Activated CD4-positive, alpha-beta memory T cell treated with anti-CD3 and anti-CD28 coated beads for 36 hours (primary cell): Measurements from ENCODE around the gene ZYG11B. TPM values are rescaled to one million over a fixed set of nuclear protein-coding genes. Genes with fewer than 3 reads are reported as not detected.
"Not testable (repeated sequence)": the region's sequence is repeated elsewhere in the genome, so short reads cannot be mapped to it uniquely, and the experiment has no call there.

Source experiments
- CTCF ChIA-PET: fragments of 350-600 bp; sonication (Branson Sonifier 250); formaldehyde crosslinking; loops from one replicate; lab custom pipeline; 2021; ENCODE audit warnings: antibody characterized with exemption, inconsistent platforms; lab: Charles Lee
- POLR2A ChIA-PET: fragments of 350-600 bp; sonication (Branson Sonifier 250); formaldehyde crosslinking; loops from one replicate; lab custom pipeline; 2021; ENCODE audit warnings: antibody characterized with exemption; lab: Charles Lee
- DNase-seq: peaks from one replicate; pipeline ENCODE4 v3.0.0-alpha.2; 2020
- H3K27ac Mint-ChIP-seq: one replicate; pipeline ENCODE4 v1.8.0; 2021; ENCODE audit warnings: mixed read lengths
- H3K27me3 Mint-ChIP-seq: one replicate; pipeline ENCODE4 v1.8.0; 2021; ENCODE audit warnings: mixed read lengths
- H3K36me3 Mint-ChIP-seq: one replicate; pipeline ENCODE4 v1.8.0; 2021; ENCODE audit warnings: mixed read lengths
- H3K4me1 Mint-ChIP-seq: one replicate; pipeline ENCODE4 v1.8.0; 2021; ENCODE audit warnings: low read depth, mixed read lengths
- H3K4me3 Mint-ChIP-seq: one replicate; pipeline ENCODE4 v1.8.0; 2021; ENCODE audit warnings: mild to moderate bottlenecking, mixed read lengths
- H3K9me3 Mint-ChIP-seq: one replicate; pipeline ENCODE4 v1.8.0; 2021; ENCODE audit warnings: mixed read lengths
- intact Hi-C: fragments of 100-400 bp; cut with micrococcal nuclease; formaldehyde crosslinking; loops from one replicate; pipeline ENCODE4 v1.15.1; 2023
- total RNA-seq, 2 experiments: library from RNA; stranded (reverse); gene quantifications; one replicate each; pipeline ENCODE4 v1.2.3, GENCODE V29; 2021

ZYG11B gene
- total RNA-seq = 10 to 100 TPM; 14.2 to 14.8 TPM

- intact Hi-C loops = loop anchor here (1.0 to 2.0 kb wide), 2 partner anchors 23 to 470 kb away; partner anchors contain the start of gene CPT2
- peak; percentile 94 for DNase-seq
- Mint-ChIP-seq H3K4me3 (peak within 1 kb of the TSS; percentile 81), H3K27ac (peak within 1 kb of the TSS; percentile 77), H3K27me3 (no peaks in the 10 kb centered on the region), H3K4me1 (peaks cover 29% of the 10 kb centered on the region), H3K9me3 (no peaks in the 10 kb centered on the region), H3K36me3 (no peaks in the 10 kb centered on the region)
- POLR2A ChIA-PET = interaction anchor here (0.6 to 1.7 kb wide), 8 partner anchors 23 to 360 kb away, joined by 3 to 5 read pairs (median 3); partner anchors contain the start of genes CC2D1B, ORC1, PRPF38A and ZYG11A
- CTCF ChIA-PET = interaction anchor here (0.6 to 2.4 kb wide), 5 partner anchors 12 to 91 kb away, joined by 3 to 10 read pairs (median 4); no protein-coding TSS in a partner anchor
Measured at GRCh38 chr1:52726265-52727113, at the start of gene ZYG11B. TSS of gene ZYG11B (plus strand) at chr1:52726453. CDS start at chr1:52726654, 201 bp downstream.

DNA sequence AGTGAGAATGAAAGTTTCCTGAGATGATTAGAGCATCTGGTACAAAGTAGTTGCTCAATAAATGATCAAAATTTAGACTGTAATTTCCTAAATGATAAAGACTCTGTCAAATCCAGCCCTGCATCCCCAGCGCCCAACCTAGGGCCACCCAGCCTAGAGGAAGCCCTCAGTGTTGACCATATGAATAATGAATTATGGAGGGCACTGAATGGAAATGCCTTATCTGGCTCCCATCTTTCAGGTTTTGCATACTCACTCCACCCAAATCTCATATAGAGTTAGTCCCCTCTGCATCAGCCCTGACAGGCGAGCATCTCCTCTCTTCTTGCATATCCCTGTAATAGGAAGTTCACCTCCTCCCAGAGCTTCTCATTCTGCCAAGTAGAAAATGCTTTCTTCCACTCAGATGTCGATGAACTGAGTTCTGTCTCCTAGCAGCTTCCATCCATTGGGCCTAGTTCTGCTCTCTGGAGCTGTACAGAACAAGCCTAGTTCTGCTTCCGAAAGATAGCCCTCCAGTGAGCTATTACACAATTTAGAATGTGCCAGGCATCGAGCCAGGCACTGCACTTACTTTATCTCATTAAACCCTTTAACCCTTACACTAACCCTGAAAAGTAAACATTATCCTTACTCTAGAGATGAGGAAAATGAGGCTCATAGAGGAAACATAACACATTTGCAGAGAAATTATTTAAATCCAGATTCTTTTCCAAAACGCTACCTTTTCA lies 49.0 kb upstream of the ZYG11B start:
- H3K4me3 Mint-ChIP-seq = no peak overlapping the region
- no peaks in the 10 kb centered on the region for H3K27me3 Mint-ChIP-seq
- peaks cover 9% of the 10 kb centered on the region for H3K4me1 Mint-ChIP-seq
- no peaks in the 10 kb centered on the region for H3K9me3 Mint-ChIP-seq
- intact Hi-C loops = no loop called here
- H3K36me3 Mint-ChIP-seq = no peaks in the 10 kb centered on the region
- H3K27ac Mint-ChIP-seq = no peak overlapping the region
- POLR2A ChIA-PET = no interaction called here
- CTCF ChIA-PET = interaction anchor here (1.4 kb wide), 1 partner anchor 10 kb away, joined by 5 read pairs; no protein-coding TSS in a partner anchor
- DNase-seq = no peak

- no peaks in the 10 kb centered on the region for H3K27me3 Mint-ChIP-seq
- H3K9me3 Mint-ChIP-seq = no peaks in the 10 kb centered on the region
- intact Hi-C loops = no loop called here
- peaks cover 8% of the 10 kb centered on the region for H3K36me3 Mint-ChIP-seq
- no peak overlapping the region for H3K4me3 Mint-ChIP-seq
- ChIA-PET POLR2A (no interaction called here), CTCF (no interaction called here)
- DNase-seq = no peak
- no peak overlapping the region for H3K27ac Mint-ChIP-seq
- peaks cover 6% of the 10 kb centered on the region for H3K4me1 Mint-ChIP-seq
Measured at GRCh38 chr1:52679048-52679447, 47.2 kb upstream of the ZYG11B start.

GRCh38 chr1:52679498-52679897 lies 46.8 kb upstream of the ZYG11B start:
- intact Hi-C loops = no loop called here
- Mint-ChIP-seq H3K36me3 (peaks cover 8% of the 10 kb centered on the region), H3K4me1 (peaks cover 3% of the 10 kb centered on the region), H3K9me3 (no peaks in the 10 kb centered on the region), H3K4me3 (no peak overlapping the region), H3K27ac (peak overlapping the region; percentile 18), H3K27me3 (no peaks in the 10 kb centered on the region)
- CTCF ChIA-PET = no interaction called here
- DNase-seq = no peak
- POLR2A ChIA-PET = no interaction called here

DNA sequence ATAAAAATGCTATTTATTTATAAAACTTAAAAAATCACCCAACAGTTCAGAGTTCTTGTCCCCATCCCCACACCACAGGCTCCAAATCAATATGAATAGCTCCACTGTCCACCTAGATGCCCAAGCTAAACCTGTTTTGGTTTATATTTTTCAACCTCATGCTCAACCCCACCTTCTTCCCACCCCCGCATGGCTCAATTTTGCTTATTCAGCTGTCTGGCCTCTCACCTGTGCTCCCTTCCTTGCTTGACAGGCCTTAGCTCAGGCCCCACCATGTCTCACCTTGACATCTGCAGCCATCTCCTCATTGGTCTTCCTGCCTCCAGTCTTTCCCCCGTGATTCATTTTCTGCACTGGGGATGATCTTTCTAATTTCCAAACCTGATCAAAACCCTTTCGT lies 45.9 kb upstream of the ZYG11B start:
- Mint-ChIP-seq H3K4me3 (no peak overlapping the region), H3K27me3 (no peaks in the 10 kb centered on the region), H3K9me3 (no peaks in the 10 kb centered on the region), H3K36me3 (peaks cover 11% of the 10 kb centered on the region), H3K27ac (peak overlapping the region; percentile 40), H3K4me1 (peaks cover 3% of the 10 kb centered on the region)
- no peak for DNase-seq
- intact Hi-C loops = no loop called here
- ChIA-PET CTCF (no interaction called here), POLR2A (no interaction called here)

GRCh38 chr1:52681136-52681535 lies 45.1 kb upstream of the ZYG11B start:
- ChIA-PET CTCF (no interaction called here), POLR2A (no interaction called here)
- peaks cover 6% of the 10 kb centered on the region for H3K4me1 Mint-ChIP-seq
- no peak overlapping the region for H3K4me3 Mint-ChIP-seq
- no peak overlapping the region for H3K27ac Mint-ChIP-seq
- intact Hi-C loops = no loop called here
- no peaks in the 10 kb centered on the region for H3K9me3 Mint-ChIP-seq
- H3K36me3 Mint-ChIP-seq = peaks cover 13% of the 10 kb centered on the region
- no peaks in the 10 kb centered on the region for H3K27me3 Mint-ChIP-seq
- no peak for DNase-seq

DNA sequence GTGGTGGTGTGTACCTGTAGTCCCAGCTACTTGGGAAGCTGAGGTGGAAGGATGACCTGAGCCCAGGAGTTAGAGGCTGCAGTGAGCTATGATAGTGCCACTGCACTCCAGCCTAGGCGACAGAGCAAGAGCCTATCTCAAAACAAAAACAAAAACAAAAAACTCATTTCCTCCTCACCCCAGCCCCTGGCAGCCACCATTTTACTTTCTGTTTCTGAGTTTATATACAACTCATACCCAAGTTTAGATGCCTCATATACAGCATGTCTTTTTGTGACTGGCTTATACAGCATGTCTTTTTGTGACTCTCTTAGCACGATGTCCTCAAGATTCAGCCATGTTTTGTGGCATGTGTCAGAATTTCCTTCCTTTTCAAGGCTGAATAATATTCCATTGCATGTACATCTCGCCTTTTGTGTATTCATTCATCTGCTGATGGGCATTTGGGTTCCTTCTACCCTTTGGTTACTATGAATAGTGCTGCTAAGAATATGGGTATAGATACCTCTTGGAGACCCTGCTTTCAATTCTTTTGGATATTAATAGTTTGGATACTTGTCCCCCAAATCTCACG lies 42.8 kb upstream of the ZYG11B start:
- intact Hi-C loops = no loop called here

DNA sequence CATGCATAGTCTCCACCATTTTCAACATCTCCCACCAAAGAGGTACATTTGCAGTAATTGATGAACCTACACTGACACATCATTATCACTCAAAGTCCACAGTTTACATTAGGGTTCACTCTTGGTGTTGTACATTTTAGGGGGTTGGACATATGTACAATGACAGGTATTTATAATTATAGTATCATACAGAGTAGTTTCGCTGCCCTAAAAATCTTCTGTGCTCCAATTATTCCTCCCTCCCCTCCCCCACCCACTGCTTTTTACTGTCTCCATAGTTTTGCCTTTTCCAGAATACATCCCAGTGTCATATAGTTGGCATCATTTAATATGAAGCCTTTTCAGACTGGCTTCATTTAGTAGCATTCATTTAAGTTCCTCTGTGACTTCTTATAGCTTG lies 41.7 kb upstream of the ZYG11B start:
- CTCF ChIA-PET = interaction anchor here (1.6 to 5.0 kb wide), 2 partner anchors 280 to 318 kb away, joined by 7 to 40 read pairs; partner anchors contain the start of genes CC2D1B, ORC1 and PRPF38A
- Mint-ChIP-seq H3K9me3 (no peaks in the 10 kb centered on the region), H3K36me3 (peaks cover 27% of the 10 kb centered on the region), H3K27me3 (no peaks in the 10 kb centered on the region), H3K4me3 (no peak overlapping the region), H3K4me1 (peaks cover 6% of the 10 kb centered on the region), H3K27ac (no peak overlapping the region)
- no peak for DNase-seq
- POLR2A ChIA-PET = no interaction called here
- intact Hi-C loops = no loop called here

More for the DNA sequence above, 42.8 kb upstream of the ZYG11B start:
- no peak for DNase-seq
- POLR2A ChIA-PET = no interaction called here
- peak overlapping the region; percentile 28 for H3K27ac Mint-ChIP-seq
- no peaks in the 10 kb centered on the region for H3K27me3 Mint-ChIP-seq
- no peaks in the 10 kb centered on the region for H3K9me3 Mint-ChIP-seq
- CTCF ChIA-PET = interaction anchor here (5.0 kb wide), 1 partner anchor 279 kb away, joined by 40 read pairs; the partner anchor contains the start of genes ORC1 and PRPF38A
- H3K4me3 Mint-ChIP-seq = no peak overlapping the region
- peaks cover 26% of the 10 kb centered on the region for H3K36me3 Mint-ChIP-seq
- H3K4me1 Mint-ChIP-seq = peaks cover 6% of the 10 kb centered on the region

DNA sequence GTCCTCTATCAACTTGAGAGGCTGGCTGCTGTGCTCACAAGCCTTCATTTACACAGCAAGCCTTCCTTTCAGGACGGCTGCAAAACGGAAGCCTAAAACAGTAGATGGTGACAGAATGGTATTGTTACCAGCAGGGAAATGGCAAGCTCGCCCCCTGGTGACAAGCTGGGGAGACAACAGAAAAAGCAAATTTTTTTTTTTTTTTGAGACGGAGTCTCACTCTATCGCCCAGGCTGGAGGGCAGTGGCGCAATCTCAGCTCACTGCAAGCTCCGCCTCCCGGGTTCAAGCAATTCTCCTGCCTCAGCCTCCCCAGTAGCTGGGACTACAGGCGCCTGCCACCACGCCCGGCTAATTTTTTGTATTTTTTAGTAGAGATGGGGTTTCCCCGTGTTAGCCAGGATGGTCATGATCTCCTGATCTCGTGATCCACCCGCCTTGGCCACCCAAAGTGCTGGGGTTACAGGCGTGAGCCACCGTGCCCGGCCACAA lies 39.9 kb upstream of the ZYG11B start:
- intact Hi-C loops = loop anchor here (1.0 to 5.0 kb wide), 6 partner anchors 50 to 559 kb away; partner anchors contain the start of genes CC2D1B, ORC1, PRPF38A and ZFYVE9
- Mint-ChIP-seq H3K27ac (peak overlapping the region; percentile 72), H3K36me3 (peaks cover 31% of the 10 kb centered on the region)
- ChIA-PET CTCF (interaction anchor here (0.6 to 5.0 kb wide), 41 partner anchors 8 to 807 kb away, joined by 3 to 40 read pairs (median 4); partner anchors contain the start of genes CC2D1B, COA7, ORC1 and PRPF38A), POLR2A (interaction anchor here (0.7 to 1.7 kb wide), 4 partner anchors 17 to 282 kb away, joined by 3 to 9 read pairs (median 4); partner anchors contain the start of genes ORC1, PRPF38A and TUT4)
- not testable (repeated sequence) for H3K4me1 Mint-ChIP-seq, H3K27me3 Mint-ChIP-seq, H3K4me3 Mint-ChIP-seq, H3K9me3 Mint-ChIP-seq
- peak; percentile 84 for DNase-seq

DNA sequence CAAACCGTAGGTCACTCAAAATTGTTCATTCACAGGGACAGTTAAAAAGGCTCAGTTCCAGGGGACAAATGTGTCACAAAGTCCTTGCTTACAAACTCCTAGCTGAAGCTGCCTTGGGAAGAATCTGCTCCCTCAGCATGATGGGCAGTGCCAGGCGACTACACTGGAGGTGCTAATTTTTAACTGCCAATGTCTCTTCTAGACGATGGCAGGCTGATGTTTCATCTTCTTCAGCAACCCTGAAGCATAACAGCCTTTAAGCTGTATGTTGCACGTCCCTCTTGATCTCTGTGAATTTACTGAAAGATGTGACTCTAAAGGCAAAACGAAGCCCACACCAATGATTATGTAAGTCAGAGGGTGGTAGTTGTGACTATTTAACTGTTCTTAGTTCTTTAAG lies 39.4 kb upstream of the ZYG11B start:
- Mint-ChIP-seq H3K4me1 (peaks cover 6% of the 10 kb centered on the region), H3K36me3 (peaks cover 33% of the 10 kb centered on the region), H3K4me3 (no peak overlapping the region), H3K9me3 (no peaks in the 10 kb centered on the region), H3K27me3 (no peaks in the 10 kb centered on the region), H3K27ac (no peak overlapping the region)
- no peak for DNase-seq
- CTCF ChIA-PET = interaction anchor here (0.6 to 5.0 kb wide), 35 partner anchors 8 to 322 kb away, joined by 3 to 40 read pairs (median 4); partner anchors contain the start of genes CC2D1B, COA7, ORC1 and PRPF38A
- intact Hi-C loops = loop anchor here (1.0 to 5.0 kb wide), 6 partner anchors 50 to 560 kb away; partner anchors contain the start of genes CC2D1B, ORC1, PRPF38A and ZFYVE9
- POLR2A ChIA-PET = interaction anchor here (0.7 to 1.7 kb wide), 3 partner anchors 17 to 279 kb away, joined by 3 to 4 read pairs (median 4); partner anchors contain the start of gene TUT4

- intact Hi-C loops = no loop called here
- POLR2A ChIA-PET = interaction anchor here (0.6 kb wide), 1 partner anchor 12 kb away, joined by 3 read pairs; no protein-coding TSS in a partner anchor
- CTCF ChIA-PET = no interaction called here
- Mint-ChIP-seq H3K27ac (no peak overlapping the region), H3K9me3 (no peaks in the 10 kb centered on the region), H3K27me3 (no peaks in the 10 kb centered on the region), H3K4me3 (no peak overlapping the region), H3K4me1 (peaks cover 12% of the 10 kb centered on the region), H3K36me3 (peaks cover 37% of the 10 kb centered on the region)
- no peak for DNase-seq
Measured at GRCh38 chr1:52691821-52692220, 34.4 kb upstream of the ZYG11B start.
